Measurements from ENCODE around the gene SMIM24. TPM values are rescaled to one million over a fixed set of nuclear protein-coding genes. Genes with fewer than 3 reads are reported as not detected.
"Not testable (repeated sequence)": the region's sequence is repeated elsewhere in the genome, so short reads cannot be mapped to it uniquely, and the experiment has no call there.

The SMIM24 gene
- total and polyA plus RNA-seq, 11 donors = 0.15 TPM; not detected in 10

- ATAC-seq (no peak), DNase-seq (no peak)
- no peaks in the 10 kb centered on the region for H3K9me3 ChIP-seq
- 90 to 95% (median 92%) methylated on average over 16 to 18 of the region's 18 CpGs for WGBS, 4 donors
- H3K27ac ChIP-seq = peak overlapping the region in 7 of 12 donors; percentile 7 to 96 (median 89)
- intact Hi-C loops (cut with DNase I) = loop anchor here in 6 of 10 donors (5.0 kb wide), 5 partner anchors 35 to 105 kb away; no protein-coding TSS in a partner anchor
- H3K4me3 ChIP-seq = no peak overlapping the region
- no peak for TF ChIP-seq POLR2A (IDR thresholded peaks at IDR 0.05)
- TF ChIP-seq CTCF (IDR thresholded peaks at IDR 0.05) = no peak
- H3K4me1 ChIP-seq = peaks cover 7 to 67% (median 45%) of the 10 kb centered on the region in 12 donors
- H3K27me3 ChIP-seq = no peaks in the 10 kb centered on the region
- H3K36me3 ChIP-seq = peaks cover 0 to 46% (median 35%) of the 10 kb centered on the region in 9 donors
Measured at GRCh38 chr19:3431760-3432397, 48.4 kb downstream of the SMIM24 start.

GRCh38 chr19:3430366-3430680, 50.0 kb downstream of the SMIM24 start:
- H3K27me3 ChIP-seq, H3K4me3 ChIP-seq, H3K9me3 ChIP-seq, ATAC-seq, DNase-seq: not testable (repeated sequence)
- WGBS, 4 donors = 68 to 76% (median 74%) methylated on average over 5 of the region's 5 CpGs
- Histone ChIP-seq H3K4me1 (peaks cover 7 to 61% (median 41%) of the 10 kb centered on the region in 12 donors), H3K36me3 (peaks cover 0 to 47% (median 26%) of the 10 kb centered on the region in 9 donors), H3K27ac (peak overlapping the region; percentile 39 to 94 (median 84))
- intact Hi-C loops (cut with DNase I) = loop anchor here in 6 of 10 donors (5.0 kb wide), 5 partner anchors 37 to 103 kb away; no protein-coding TSS in a partner anchor

DNA sequence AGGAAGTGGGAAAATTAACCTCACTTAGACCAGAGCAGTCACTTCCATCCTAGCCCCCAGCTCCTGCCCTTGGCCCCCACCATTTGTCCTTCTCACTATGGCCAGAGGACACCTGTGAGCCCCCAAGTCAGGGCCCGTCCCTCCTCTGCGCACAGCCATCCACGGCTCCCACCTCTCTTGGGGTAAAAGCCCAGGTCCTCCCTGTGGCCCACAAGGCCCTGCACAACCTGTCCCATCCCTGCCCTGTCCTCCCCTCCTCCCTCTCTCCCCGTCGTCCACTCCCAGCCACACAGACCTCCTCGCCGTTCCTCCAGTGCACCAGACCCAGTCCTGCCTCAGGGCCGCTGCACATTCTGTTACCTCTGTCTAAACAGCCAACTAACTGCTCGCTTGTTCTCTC, 53.9 kb downstream of the SMIM24 start:
- no peak for ATAC-seq
- 90 to 92% (median 91%) methylated on average over 9 of the region's 9 CpGs for WGBS, 4 donors
- Histone ChIP-seq H3K27ac (peak overlapping the region in 3 of 12 donors; percentile 33 to 94 (median 90)), H3K4me1 (peaks cover 5 to 53% (median 40%) of the 10 kb centered on the region in 12 donors), H3K9me3 (no peaks in the 10 kb centered on the region), H3K36me3 (peaks cover 0 to 31% (median 6%) of the 10 kb centered on the region in 9 donors), H3K27me3 (no peaks in the 10 kb centered on the region), H3K4me3 (no peak overlapping the region)
- no peak for DNase-seq
- no peak for TF ChIP-seq CTCF (IDR thresholded peaks at IDR 0.05)
- no peak for TF ChIP-seq POLR2A (IDR thresholded peaks at IDR 0.05)
- intact Hi-C loops (cut with DNase I) = loop anchor here in 8 of 10 donors (2.0 to 5.0 kb wide), 6 partner anchors 41 to 99 kb away; no protein-coding TSS in a partner anchor

Other genes with a start within 250 kb of the SMIM24 start
- gene NFIC, start 113.9 kb downstream of the SMIM24 start, total RNA-seq = 100 to 1,000 TPM; 107 to 267 (median 155) TPM
- gene NFIC, start 113.9 kb downstream of the SMIM24 start, polyA plus RNA-seq = 100 to 1,000 TPM; 159 to 192 TPM
- not detected for gene SMIM44, start 2.9 kb upstream of the SMIM24 start, total RNA-seq
- gene SMIM44, start 2.9 kb upstream of the SMIM24 start, polyA plus RNA-seq = not detected
- gene DOHH, start 20.1 kb upstream of the SMIM24 start, total RNA-seq = 10 to 100 TPM in 5 of 9 donors, 1 to 10 TPM in 4; 7.4 to 32.3 (median 10.1) TPM
- gene DOHH, start 20.1 kb upstream of the SMIM24 start, polyA plus RNA-seq = 10 to 100 TPM; 17.9 to 34.3 TPM
- gene FZR1, start 25.8 kb upstream of the SMIM24 start, total RNA-seq = 10 to 100 TPM; 15.4 to 41.0 (median 26.4) TPM
- 10 to 100 TPM; 13.9 to 23.5 TPM for gene FZR1, start 25.8 kb upstream of the SMIM24 start, polyA plus RNA-seq
- 1 to 10 TPM in 3 of 9 donors, under 1 TPM in 3, not detected in 3; 0.63 to 1.8 (median 0.93) TPM for gene TEKTIP1, start 58.6 kb upstream of the SMIM24 start, total RNA-seq
- gene TEKTIP1, start 58.6 kb upstream of the SMIM24 start, polyA plus RNA-seq = not detected
- gene MFSD12, start 77.1 kb upstream of the SMIM24 start, total RNA-seq = 10 to 100 TPM; 15.7 to 62.8 (median 23.4) TPM
- gene MFSD12, start 77.1 kb upstream of the SMIM24 start, polyA plus RNA-seq = 10 to 100 TPM; 19.0 to 51.8 TPM
- gene HMG20B, start 92.4 kb upstream of the SMIM24 start, total RNA-seq = 10 to 100 TPM; 24.8 to 65.6 (median 35.4) TPM
- gene HMG20B, start 92.4 kb upstream of the SMIM24 start, polyA plus RNA-seq = 10 to 100 TPM; 48.8 to 68.6 TPM
- 1 to 10 TPM in 8 of 9 donors, under 1 TPM in 1; 1.00 to 3.3 (median 2.1) TPM for gene GIPC3, start 105.0 kb upstream of the SMIM24 start, total RNA-seq
- gene GIPC3, start 105.0 kb upstream of the SMIM24 start, polyA plus RNA-seq = 1 to 10 TPM; 1.2 TPM
- 1 to 10 TPM; 2.4 to 5.1 (median 2.9) TPM for gene TBXA2R, start 126.3 kb upstream of the SMIM24 start, total RNA-seq
- gene TBXA2R, start 126.3 kb upstream of the SMIM24 start, polyA plus RNA-seq = 1 to 10 TPM; 1.9 to 2.2 TPM
- 10 to 100 TPM in 8 of 9 donors, 1 to 10 TPM in 1; 9.8 to 23.4 (median 14.1) TPM for gene CACTIN, start 146.3 kb upstream of the SMIM24 start, total RNA-seq
- gene CACTIN, start 146.3 kb upstream of the SMIM24 start, polyA plus RNA-seq = 10 to 100 TPM; 11.9 to 20.4 TPM
- gene PIP5K1C, start 219.9 kb upstream of the SMIM24 start, total RNA-seq = 10 to 100 TPM; 27.8 to 56.6 (median 38.2) TPM
- gene PIP5K1C, start 219.9 kb upstream of the SMIM24 start, polyA plus RNA-seq = 10 to 100 TPM; 23.9 to 31.0 TPM
- under 1 TPM in 2 of 9 donors, not detected in 7; 0.41 to 0.48 TPM for gene TJP3, start 227.9 kb upstream of the SMIM24 start, total RNA-seq
- under 1 TPM in 1 of 2 donors, not detected in 1; 0.06 TPM for gene TJP3, start 227.9 kb upstream of the SMIM24 start, polyA plus RNA-seq

All from heart left ventricle (tissue), 16 donors.